ENCODE measurements around the gene CCM2L. TPM values are rescaled to one million over a fixed set of nuclear protein-coding genes. Genes with fewer than 3 reads are reported as not detected.

CCM2L gene
- total RNA-seq, 2 experiments from 2014 or later: 1.4 TPM; not detected in 1

DNA sequence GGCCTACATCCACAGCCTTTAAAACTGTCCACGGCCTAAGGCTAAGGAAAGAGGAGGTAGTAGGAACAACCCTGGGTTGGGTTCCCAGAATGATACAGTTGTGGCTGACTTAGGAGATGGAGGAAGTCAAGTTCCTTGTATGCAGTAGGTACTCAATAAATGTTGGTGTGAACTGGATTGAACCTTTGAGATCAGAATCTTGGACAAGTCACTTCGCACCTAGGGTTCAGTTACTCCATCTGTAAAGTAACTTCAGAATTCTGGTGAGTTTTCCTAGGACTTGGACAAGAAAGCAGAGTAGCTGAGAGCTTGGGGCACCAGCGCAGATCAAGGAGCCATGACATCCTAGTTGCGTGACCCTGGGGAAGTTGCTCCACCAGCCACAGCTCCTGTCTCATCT is 33.2 kb upstream of the CCM2L start:
- Histone ChIP-seq H3K9me3 (ENCODE audit: low read length) (no peaks in the 10 kb centered on the region), H3K4me3 (ENCODE audit: low read depth, low read length, poor library complexity, severe bottlenecking) (no peak overlapping the region), H3K9me2 (ENCODE audit: insufficient read depth, low read length) (no peaks in the 10 kb centered on the region), H4K20me1 (ENCODE audit: insufficient read depth, low read length) (no peaks in the 10 kb centered on the region), H3K4me1 (ENCODE audit: insufficient read depth, low read length, poor library complexity, severe bottlenecking) (peaks cover 6% of the 10 kb centered on the region), H3K4me2 (ENCODE audit: low read length) (no peak overlapping the region), H2AFZ (ENCODE audit: low read length) (no peak overlapping the region), H3K27ac (ENCODE audit: low read depth, low read length, poor library complexity, severe bottlenecking) (no peak overlapping the region), H3K79me2 (ENCODE audit: insufficient read depth, low read depth, low read length) (no peaks in the 10 kb centered on the region), H3K36me3 (ENCODE audit: insufficient read depth, low read length) (no peaks in the 10 kb centered on the region)
- intact Hi-C loops (cut with micrococcal nuclease; ENCODE audit: unreplicated experiment): no loop called here
- no peak for DNase-seq (ENCODE audit: low spot score)
- ChIA-PET CTCF (ENCODE audit: unreplicated experiment) (no interaction called here), POLR2A (no interaction called here)
- TF ChIP-seq EZH2phosphoT487 (IDR thresholded peaks at IDR 0.05; ENCODE audit: borderline replicate concordance, low read depth, low read length): no peak
- TF ChIP-seq CTCF (conservative IDR thresholded peaks at IDR 0.05; ENCODE audit: low read length): no peak
- no TSS peak for BruUV-seq (replicated peaks)

- no peak overlapping the region for H3K27ac ChIP-seq (ENCODE audit: low read depth, low read length, poor library complexity, severe bottlenecking)
- no peak overlapping the region for H2AFZ ChIP-seq (ENCODE audit: low read length)
- H3K4me3 ChIP-seq (ENCODE audit: low read depth, low read length, poor library complexity, severe bottlenecking): no peak overlapping the region
- intact Hi-C loops (cut with micrococcal nuclease; ENCODE audit: unreplicated experiment): no loop called here
- no peaks in the 10 kb centered on the region for H3K4me1 ChIP-seq (ENCODE audit: insufficient read depth, low read length, poor library complexity, severe bottlenecking)
- H3K36me3 ChIP-seq (ENCODE audit: insufficient read depth, low read length): no peaks in the 10 kb centered on the region
- no peaks in the 10 kb centered on the region for H4K20me1 ChIP-seq (ENCODE audit: insufficient read depth, low read length)
- no peak for DNase-seq (ENCODE audit: low spot score)
- H3K79me2 ChIP-seq (ENCODE audit: insufficient read depth, low read depth, low read length): no peaks in the 10 kb centered on the region
- no TSS peak for BruUV-seq (replicated peaks)
- ChIA-PET POLR2A (interaction anchor here (0.6 kb wide), 1 partner anchor 67 kb away, joined by 3 read pairs; no protein-coding TSS in a partner anchor), CTCF (ENCODE audit: unreplicated experiment) (interaction anchor here (0.6 kb wide), 1 partner anchor 491 kb away, joined by 3 read pairs; no protein-coding TSS in a partner anchor)
- H3K4me2 ChIP-seq (ENCODE audit: low read length): no peak overlapping the region
- no peaks in the 10 kb centered on the region for H3K9me2 ChIP-seq (ENCODE audit: insufficient read depth, low read length)
- no peak for TF ChIP-seq EZH2phosphoT487 (IDR thresholded peaks at IDR 0.05; ENCODE audit: borderline replicate concordance, low read depth, low read length)
- no peak for TF ChIP-seq CTCF (conservative IDR thresholded peaks at IDR 0.05; ENCODE audit: low read length)
- no peaks in the 10 kb centered on the region for H3K9me3 ChIP-seq (ENCODE audit: low read length)
Measured at GRCh38 chr20:31979713-31980426, 30.4 kb upstream of the CCM2L start.

GRCh38 chr20:31981784-31982183 is 28.5 kb upstream of the CCM2L start:
- H3K36me3 ChIP-seq (ENCODE audit: insufficient read depth, low read length): no peaks in the 10 kb centered on the region
- H3K79me2 ChIP-seq (ENCODE audit: insufficient read depth, low read depth, low read length): no peaks in the 10 kb centered on the region
- BruUV-seq (replicated peaks): no TSS peak
- no peak overlapping the region for H3K27ac ChIP-seq (ENCODE audit: low read depth, low read length, poor library complexity, severe bottlenecking)
- H3K4me3 ChIP-seq (ENCODE audit: low read depth, low read length, poor library complexity, severe bottlenecking): no peak overlapping the region
- intact Hi-C loops (cut with micrococcal nuclease; ENCODE audit: unreplicated experiment): no loop called here
- H3K4me2 ChIP-seq (ENCODE audit: low read length): no peak overlapping the region
- H3K4me1 ChIP-seq (ENCODE audit: insufficient read depth, low read length, poor library complexity, severe bottlenecking): no peaks in the 10 kb centered on the region
- no peaks in the 10 kb centered on the region for H3K9me2 ChIP-seq (ENCODE audit: insufficient read depth, low read length)
- ChIA-PET CTCF (ENCODE audit: unreplicated experiment) (no interaction called here), POLR2A (no interaction called here)
- no peaks in the 10 kb centered on the region for H3K9me3 ChIP-seq (ENCODE audit: low read length)
- no peak for DNase-seq (ENCODE audit: low spot score)
- no peak for TF ChIP-seq CTCF (conservative IDR thresholded peaks at IDR 0.05; ENCODE audit: low read length)
- TF ChIP-seq EZH2phosphoT487 (IDR thresholded peaks at IDR 0.05; ENCODE audit: borderline replicate concordance, low read depth, low read length): no peak
- no peaks in the 10 kb centered on the region for H4K20me1 ChIP-seq (ENCODE audit: insufficient read depth, low read length)
- H2AFZ ChIP-seq (ENCODE audit: low read length): no peak overlapping the region

Measured in OCI-LY7 (cell line).